HCT116 (cell line): Measurements from ENCODE around the gene TMIGD3. TPM values are rescaled to one million over a fixed set of nuclear protein-coding genes. Genes with fewer than 3 reads are reported as not detected.

Experiments
- ATAC-seq: fragments of 200-7000 bp; cut with Tn5 transposase; 2 replicates; pipeline ENCODE4 v1.9.1; 2020; ENCODE audit warnings: mild to moderate bottlenecking, moderate library complexity
- BruUV-seq: library from RNA; stranded (reverse); fragments of 400-500 nt; replicated peaks from 2 replicates; lab custom pipeline; 2021; lab: Mats Ljungman, UMichigan
- CTCF ChIA-PET: fragments of 300-600 bp; sonication (Branson Sonifier 250); formaldehyde crosslinking; loops from one replicate; lab custom pipeline; 2021; ENCODE audit warnings: antibody characterized with exemption; lab: Charles Lee
- POLR2A ChIA-PET: fragments of 300-600, 350-600 bp; sonication (Branson Sonifier 250); formaldehyde crosslinking; loops from one replicate; lab custom pipeline; 2021; ENCODE audit warnings: antibody characterized with exemption; lab: Charles Lee
- RAD21 ChIA-PET, 2 experiments: fragments of 300-600 bp; sonication (Branson Sonifier 250); formaldehyde crosslinking; loops; one replicate each; lab custom pipeline; 2023; ENCODE audit warnings: low total read pairs in 2 of 2; ENCODE audit not compliant: uncharacterized antibody in 2 of 2, unreplicated experiment in 2 of 2, low non-redundant PET in 1 of 2; lab: Charles Lee
- DNase-seq: peaks from one replicate; pipeline ENCODE4 v3.0.0-alpha.2; 2010; ENCODE audit warnings: low read depth, low spot score
- H2AFZ ChIP-seq: fragments of 200-600 bp; shearing (Covaris generic), sonication (generic); 2 replicates; pipeline ENCODE4 v1.6.1; 2017; ENCODE audit warnings: low read depth, mixed run types, mixed read lengths, antibody characterized with exemption, low read length; ENCODE audit not compliant: poor library complexity, severe bottlenecking
- H3K27ac ChIP-seq: 2 replicates; pipeline ENCODE4 v1.5.1; 2012; ENCODE audit warnings: low read depth, low read length
- H3K27me3 ChIP-seq: fragments of 200-600 bp; sonication (generic); 2 replicates; pipeline ENCODE4 v1.6.1; 2016; ENCODE audit warnings: mixed run types, low read length, mixed read lengths; ENCODE audit not compliant: insufficient read depth
- H3K36me3 ChIP-seq, 2 experiments: fragments of 200-500 bp in 1 of 2; fragments of 200-600 bp in 1 of 2; sonication (Bioruptor generic) in 1 of 2; sonication (generic) in 1 of 2; 2 replicates each; pipeline versions ENCODE4 v1.5.1 to v1.6.1; 2014 to 2016; ENCODE audit warnings: low read length in 2 of 2, inconsistent platforms in 1 of 2, mixed read lengths in 1 of 2, mixed run types in 1 of 2; ENCODE audit not compliant: insufficient read depth in 2 of 2, control insufficient read depth in 1 of 2
- H3K4me1 ChIP-seq, 2 experiments: fragments of 200-600 bp in 1 of 2; sonication (generic) in 1 of 2; 2 replicates each; pipeline versions ENCODE4 v1.5.1 to v1.6.1; 2012 to 2017; ENCODE audit warnings: low read length in 2 of 2, inconsistent platforms in 1 of 2, mild to moderate bottlenecking in 1 of 2, mixed read lengths in 1 of 2, mixed run types in 1 of 2, moderate library complexity in 1 of 2; ENCODE audit not compliant: insufficient read depth in 2 of 2, control insufficient read depth in 1 of 2
- H3K4me2 ChIP-seq: fragments of 200-600 bp; sonication (generic); 2 replicates; pipeline ENCODE4 v1.6.1; 2017; ENCODE audit warnings: mixed run types, low read length, mixed read lengths
- H3K4me3 ChIP-seq, 2 experiments: fragments of 200-600 bp in 1 of 2; sonication (generic) in 1 of 2; replicated peaks in 1 of 2; 2 replicates each; pipeline ENCODE4 v1.5.1; 2011 to 2016; ENCODE audit warnings: low read length in 2 of 2, control low read depth in 1 of 2, low read depth in 1 of 2, mild to moderate bottlenecking in 1 of 2, mixed read lengths in 1 of 2, mixed run types in 1 of 2
- H3K79me2 ChIP-seq: fragments of 200-600 bp; sonication (generic); 2 replicates; pipeline ENCODE4 v1.6.1; 2017; ENCODE audit warnings: mild to moderate bottlenecking, mixed run types, low read length, moderate library complexity, mixed read lengths; ENCODE audit not compliant: insufficient read depth
- H3K9ac ChIP-seq: fragments of 200-600 bp; sonication (generic); 2 replicates; pipeline ENCODE4 v1.6.1; 2016; ENCODE audit warnings: low read length, mixed read lengths
- H3K9me2 ChIP-seq: fragments of 200-600 bp; sonication (generic), shearing (Covaris generic); 2 replicates; pipeline ENCODE4 v1.6.1; 2017; ENCODE audit warnings: mixed run types, mild to moderate bottlenecking, moderate library complexity; ENCODE audit not compliant: insufficient read depth
- H3K9me3 ChIP-seq, 2 experiments: fragments of 200-500 bp in 1 of 2; fragments of 200-600 bp in 1 of 2; sonication (Bioruptor generic) in 1 of 2; sonication (generic) in 1 of 2; 2 replicates each; pipeline ENCODE4 v1.6.1; 2014 to 2017; ENCODE audit warnings: low read length in 2 of 2, mixed read lengths in 2 of 2, inconsistent platforms in 1 of 2, low read depth in 1 of 2, mild to moderate bottlenecking in 1 of 2, mixed run types in 1 of 2, moderate library complexity in 1 of 2; ENCODE audit not compliant: control insufficient read depth in 1 of 2, insufficient read depth in 1 of 2
- H4K20me1 ChIP-seq: fragments of 200-600 bp; sonication (generic), shearing (Covaris generic); 2 replicates; pipeline ENCODE4 v1.6.1; 2017; ENCODE audit warnings: mixed run types, mild to moderate bottlenecking, moderate library complexity; ENCODE audit not compliant: insufficient read depth
- CBX3 ChIP-seq: IDR thresholded peaks from 2 replicates; pipeline ENCODE4 v1.6.1; 2012; ENCODE audit warnings: low read depth
- CEBPB ChIP-seq: IDR thresholded peaks from 2 replicates; pipeline ENCODE4 v1.6.1; 2012; ENCODE audit warnings: low read depth
- CTCF ChIP-seq, 3 experiments: fragments of 200-600 bp in 1 of 3; sonication (generic) in 1 of 3; IDR thresholded peaks in 2 of 3; conservative IDR thresholded peaks in 1 of 3; 2 replicates each; pipeline ENCODE4 v1.5.1; 2012 to 2017; ENCODE audit warnings: low read depth in 2 of 3, low read length in 2 of 3, antibody characterized with exemption in 1 of 3, borderline replicate concordance in 1 of 3, control low read depth in 1 of 3, mild to moderate bottlenecking in 1 of 3, mixed read lengths in 1 of 3, mixed run types in 1 of 3, moderate library complexity in 1 of 3; ENCODE audit not compliant: insufficient read depth in 1 of 3
- EGR1 ChIP-seq: IDR thresholded peaks from 2 replicates; pipeline ENCODE4 v1.6.1; 2012; ENCODE audit warnings: low read depth
- EZH2phosphoT487 ChIP-seq: fragments of 200-600 bp; IDR thresholded peaks from 2 replicates; pipeline ENCODE4 v1.6.1; 2018; ENCODE audit warnings: antibody characterized with exemption, borderline replicate concordance
- FOSL1 ChIP-seq: IDR thresholded peaks from 2 replicates; pipeline ENCODE4 v1.6.1; 2012; ENCODE audit warnings: low read depth
- JUND ChIP-seq: IDR thresholded peaks from 2 replicates; pipeline ENCODE4 v1.6.1; 2012
- POLR2A ChIP-seq: IDR thresholded peaks from 2 replicates; pipeline ENCODE4 v1.7.0; 2011; ENCODE audit warnings: borderline replicate concordance; ENCODE audit not compliant: insufficient read depth, insufficient read length; ENCODE audit errors: extremely low read depth
- POLR2AphosphoS5 ChIP-seq: IDR thresholded peaks from 2 replicates; pipeline ENCODE4 v1.6.1; 2011; ENCODE audit warnings: mild to moderate bottlenecking, low read depth, low read length, moderate library complexity
- RAD21 ChIP-seq: IDR thresholded peaks from 2 replicates; pipeline ENCODE4 v1.6.1; 2012; ENCODE audit warnings: low read depth, mild to moderate bottlenecking
- SIN3A ChIP-seq: IDR thresholded peaks from 2 replicates; pipeline ENCODE4 v1.6.1; 2012; ENCODE audit warnings: low read depth
- SP1 ChIP-seq: IDR thresholded peaks from 2 replicates; pipeline ENCODE4 v1.6.1; 2012; ENCODE audit warnings: low read depth
- SRF ChIP-seq: IDR thresholded peaks from 2 replicates; pipeline ENCODE4 v1.6.1; 2012; ENCODE audit warnings: low read depth
- TCF7L2 ChIP-seq: IDR thresholded peaks from 2 replicates; pipeline ENCODE4 v1.7.0; 2011; ENCODE audit warnings: borderline replicate concordance, inconsistent platforms; ENCODE audit not compliant: insufficient read depth, insufficient read length; ENCODE audit errors: extremely low read depth
- YY1 ChIP-seq: IDR thresholded peaks from 2 replicates; pipeline ENCODE4 v1.6.1; 2011; ENCODE audit warnings: low read length, low read depth, moderate library complexity, mild to moderate bottlenecking; ENCODE audit not compliant: insufficient replicate concordance; ENCODE audit errors: extremely low read depth
- ZNF274 ChIP-seq: fragments of 200-500 bp; sonication (Bioruptor generic); IDR thresholded peaks from 2 replicates; pipeline ENCODE4 v1.6.1; 2014; ENCODE audit warnings: mild to moderate bottlenecking, low read depth, low read length, inconsistent platforms
- intact Hi-C: fragments of 100-400 bp; cut with micrococcal nuclease; formaldehyde crosslinking; loops from 2 replicates; pipeline ENCODE4 v1.10.0; 2022
- total RNA-seq: library from RNA; stranded (reverse); gene quantifications from one replicate; pipeline ENCODE4 v1.2.1, GENCODE V29; 2021; ENCODE audit not compliant: unreplicated experiment
- TF ChIP-seq, protein P1 (sequence below): IDR thresholded peaks from 2 replicates; pipeline ENCODE4 v1.6.1; 2012
- TF ChIP-seq, protein P2 (sequence below): IDR thresholded peaks from 2 replicates; pipeline ENCODE4 v1.6.1; 2012; ENCODE audit warnings: low read depth
- TF ChIP-seq, protein P3 (sequence below): IDR thresholded peaks from 2 replicates; pipeline ENCODE4 v1.6.1; 2011; ENCODE audit warnings: mild to moderate bottlenecking, low read length, moderate library complexity; ENCODE audit not compliant: insufficient replicate concordance; ENCODE audit errors: extremely low read depth

TMIGD3 gene
- total RNA-seq, 1 experiment from 2014 or later: not detected

DNA sequence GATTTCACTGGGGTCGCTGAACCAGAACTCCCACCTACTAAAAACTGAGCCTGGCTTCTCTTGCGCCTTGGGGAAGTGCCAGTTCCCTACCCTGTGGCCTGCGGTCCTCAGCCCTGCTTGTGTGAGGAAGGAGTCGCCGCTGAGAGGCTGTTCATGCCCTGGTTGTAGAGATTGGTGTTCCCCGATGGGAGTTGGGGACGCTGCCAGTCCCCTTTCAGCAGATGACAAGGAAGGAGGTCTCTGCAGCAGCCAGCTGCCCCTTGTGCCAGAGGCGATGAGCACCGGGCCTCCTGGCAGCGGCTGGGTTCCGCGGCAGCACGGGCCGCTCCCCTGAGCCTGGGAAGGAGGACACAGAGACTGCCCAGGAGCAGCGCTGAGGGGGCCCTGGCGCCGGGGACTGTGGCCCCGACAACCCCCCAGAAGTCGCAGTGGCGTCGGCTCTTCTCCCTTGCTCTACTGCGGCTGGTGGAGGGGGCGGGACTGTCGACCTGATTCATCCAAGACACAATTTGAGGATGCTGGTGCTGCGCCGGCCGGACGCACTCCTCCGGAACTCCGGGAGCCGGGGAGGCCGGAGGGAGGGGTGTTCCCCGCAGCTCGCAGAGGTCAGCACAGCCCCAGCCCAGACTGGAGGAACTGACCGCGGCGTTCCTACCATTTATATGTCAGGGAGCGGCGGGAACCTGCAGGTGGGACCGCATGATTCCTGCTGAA, 12.0 kb upstream of the TMIGD3 start:
- Histone ChIP-seq H4K20me1 (no peaks in the 10 kb centered on the region), H3K79me2 (no peaks in the 10 kb centered on the region), H3K9ac (no peak overlapping the region), H3K27ac (no peak overlapping the region), H3K27me3 (no peaks in the 10 kb centered on the region), H3K4me2 (no peak overlapping the region), H3K9me3 (no peaks in the 10 kb centered on the region), H2AFZ (no peak overlapping the region), H3K4me3 (no peak overlapping the region), H3K4me1 (no peaks in the 10 kb centered on the region), H3K9me2 (no peaks in the 10 kb centered on the region), H3K36me3 (no peaks in the 10 kb centered on the region)
- intact Hi-C loops: no loop called here
- no peak for ATAC-seq
- no TSS peak for BruUV-seq
- TF ChIP-seq RAD21: no peak
- TF ChIP-seq CEBPB: no peak
- TF ChIP-seq SRF: no peak
- no peak for TF ChIP-seq JUND
- TF ChIP-seq, protein P1, sequence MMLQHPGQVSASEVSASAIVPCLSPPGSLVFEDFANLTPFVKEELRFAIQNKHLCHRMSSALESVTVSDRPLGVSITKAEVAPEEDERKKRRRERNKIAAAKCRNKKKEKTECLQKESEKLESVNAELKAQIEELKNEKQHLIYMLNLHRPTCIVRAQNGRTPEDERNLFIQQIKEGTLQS: no peak
- no peak for TF ChIP-seq TCF7L2
- TF ChIP-seq, protein P2, sequence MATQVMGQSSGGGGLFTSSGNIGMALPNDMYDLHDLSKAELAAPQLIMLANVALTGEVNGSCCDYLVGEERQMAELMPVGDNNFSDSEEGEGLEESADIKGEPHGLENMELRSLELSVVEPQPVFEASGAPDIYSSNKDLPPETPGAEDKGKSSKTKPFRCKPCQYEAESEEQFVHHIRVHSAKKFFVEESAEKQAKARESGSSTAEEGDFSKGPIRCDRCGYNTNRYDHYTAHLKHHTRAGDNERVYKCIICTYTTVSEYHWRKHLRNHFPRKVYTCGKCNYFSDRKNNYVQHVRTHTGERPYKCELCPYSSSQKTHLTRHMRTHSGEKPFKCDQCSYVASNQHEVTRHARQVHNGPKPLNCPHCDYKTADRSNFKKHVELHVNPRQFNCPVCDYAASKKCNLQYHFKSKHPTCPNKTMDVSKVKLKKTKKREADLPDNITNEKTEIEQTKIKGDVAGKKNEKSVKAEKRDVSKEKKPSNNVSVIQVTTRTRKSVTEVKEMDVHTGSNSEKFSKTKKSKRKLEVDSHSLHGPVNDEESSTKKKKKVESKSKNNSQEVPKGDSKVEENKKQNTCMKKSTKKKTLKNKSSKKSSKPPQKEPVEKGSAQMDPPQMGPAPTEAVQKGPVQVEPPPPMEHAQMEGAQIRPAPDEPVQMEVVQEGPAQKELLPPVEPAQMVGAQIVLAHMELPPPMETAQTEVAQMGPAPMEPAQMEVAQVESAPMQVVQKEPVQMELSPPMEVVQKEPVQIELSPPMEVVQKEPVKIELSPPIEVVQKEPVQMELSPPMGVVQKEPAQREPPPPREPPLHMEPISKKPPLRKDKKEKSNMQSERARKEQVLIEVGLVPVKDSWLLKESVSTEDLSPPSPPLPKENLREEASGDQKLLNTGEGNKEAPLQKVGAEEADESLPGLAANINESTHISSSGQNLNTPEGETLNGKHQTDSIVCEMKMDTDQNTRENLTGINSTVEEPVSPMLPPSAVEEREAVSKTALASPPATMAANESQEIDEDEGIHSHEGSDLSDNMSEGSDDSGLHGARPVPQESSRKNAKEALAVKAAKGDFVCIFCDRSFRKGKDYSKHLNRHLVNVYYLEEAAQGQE: no peak
- TF ChIP-seq EGR1: no peak
- TF ChIP-seq ZNF274: no peak
- TF ChIP-seq POLR2AphosphoS5: no peak
- TF ChIP-seq SIN3A: no peak
- no peak for TF ChIP-seq FOSL1
- no peak for TF ChIP-seq CBX3
- TF ChIP-seq CTCF (IDR thresholded peaks at IDR 0.05 in 2 of 3, conservative IDR thresholded peaks at IDR 0.05 in 1 of 3; ENCODE audit: borderline replicate concordance in 1 of 3, insufficient read depth in 1 of 3, low read depth in 2 of 3, low read length in 2 of 3): no peak
- no peak for TF ChIP-seq YY1
- no peak for TF ChIP-seq SP1
- no peak for TF ChIP-seq EZH2phosphoT487
- TF ChIP-seq, protein P3, sequence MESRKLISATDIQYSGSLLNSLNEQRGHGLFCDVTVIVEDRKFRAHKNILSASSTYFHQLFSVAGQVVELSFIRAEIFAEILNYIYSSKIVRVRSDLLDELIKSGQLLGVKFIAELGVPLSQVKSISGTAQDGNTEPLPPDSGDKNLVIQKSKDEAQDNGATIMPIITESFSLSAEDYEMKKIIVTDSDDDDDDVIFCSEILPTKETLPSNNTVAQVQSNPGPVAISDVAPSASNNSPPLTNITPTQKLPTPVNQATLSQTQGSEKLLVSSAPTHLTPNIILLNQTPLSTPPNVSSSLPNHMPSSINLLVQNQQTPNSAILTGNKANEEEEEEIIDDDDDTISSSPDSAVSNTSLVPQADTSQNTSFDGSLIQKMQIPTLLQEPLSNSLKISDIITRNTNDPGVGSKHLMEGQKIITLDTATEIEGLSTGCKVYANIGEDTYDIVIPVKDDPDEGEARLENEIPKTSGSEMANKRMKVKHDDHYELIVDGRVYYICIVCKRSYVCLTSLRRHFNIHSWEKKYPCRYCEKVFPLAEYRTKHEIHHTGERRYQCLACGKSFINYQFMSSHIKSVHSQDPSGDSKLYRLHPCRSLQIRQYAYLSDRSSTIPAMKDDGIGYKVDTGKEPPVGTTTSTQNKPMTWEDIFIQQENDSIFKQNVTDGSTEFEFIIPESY: no peak
- TF ChIP-seq POLR2A: no peak
- CTCF ChIA-PET: interaction anchor here (2.7 kb wide), 1 partner anchor 8 kb away, joined by 20 read pairs; no protein-coding TSS in a partner anchor
- RAD21 ChIA-PET: no interaction called here
- no peak for DNase-seq
- POLR2A ChIA-PET: no interaction called here
